ENCODE results near the gene REXO1. TPM values are rescaled to one million over a fixed set of nuclear protein-coding genes. Genes with fewer than 3 reads are reported as not detected.

Gene REXO1
- total and polyA plus RNA-seq, 7 donors: 13.5 to 35.2 (median 20.3) TPM

DNA sequence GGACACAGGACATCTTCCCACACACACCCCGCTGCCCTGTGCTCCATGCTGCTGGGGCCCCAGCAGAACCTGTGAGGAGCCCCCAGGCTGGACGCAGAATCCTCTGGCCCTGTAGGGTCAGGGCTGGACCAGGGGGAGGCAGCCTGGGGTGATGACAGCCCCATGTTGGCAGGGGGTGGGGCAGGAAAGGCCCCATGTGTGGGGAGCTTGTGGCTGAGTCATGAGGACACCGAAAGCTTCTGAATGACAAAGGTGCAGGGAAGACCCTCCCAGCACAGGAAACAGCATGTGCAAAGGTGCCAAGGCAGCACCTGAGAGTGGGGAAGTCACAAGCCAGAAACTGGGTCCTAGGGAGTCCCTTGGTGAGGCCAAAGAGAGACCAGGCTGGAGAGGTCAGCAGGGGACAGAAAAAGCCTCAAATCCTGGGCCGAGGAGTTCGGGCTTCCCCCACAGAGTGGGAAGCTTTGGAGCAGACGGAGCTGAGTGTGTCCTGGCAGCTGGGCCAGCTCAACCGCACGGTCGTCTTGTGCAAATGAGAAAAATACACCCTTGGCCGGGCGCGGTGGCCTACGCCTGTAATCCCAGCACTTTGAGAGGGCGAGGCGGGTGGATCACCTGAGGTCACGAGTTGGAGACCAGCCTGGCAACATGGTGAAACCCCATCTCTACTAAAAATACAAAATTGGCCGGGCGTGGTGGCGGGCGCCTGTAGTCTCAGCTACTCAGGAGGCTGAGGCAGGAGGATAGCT, 53.7 kb downstream of the REXO1 start:
- TF ChIP-seq, protein P1, sequence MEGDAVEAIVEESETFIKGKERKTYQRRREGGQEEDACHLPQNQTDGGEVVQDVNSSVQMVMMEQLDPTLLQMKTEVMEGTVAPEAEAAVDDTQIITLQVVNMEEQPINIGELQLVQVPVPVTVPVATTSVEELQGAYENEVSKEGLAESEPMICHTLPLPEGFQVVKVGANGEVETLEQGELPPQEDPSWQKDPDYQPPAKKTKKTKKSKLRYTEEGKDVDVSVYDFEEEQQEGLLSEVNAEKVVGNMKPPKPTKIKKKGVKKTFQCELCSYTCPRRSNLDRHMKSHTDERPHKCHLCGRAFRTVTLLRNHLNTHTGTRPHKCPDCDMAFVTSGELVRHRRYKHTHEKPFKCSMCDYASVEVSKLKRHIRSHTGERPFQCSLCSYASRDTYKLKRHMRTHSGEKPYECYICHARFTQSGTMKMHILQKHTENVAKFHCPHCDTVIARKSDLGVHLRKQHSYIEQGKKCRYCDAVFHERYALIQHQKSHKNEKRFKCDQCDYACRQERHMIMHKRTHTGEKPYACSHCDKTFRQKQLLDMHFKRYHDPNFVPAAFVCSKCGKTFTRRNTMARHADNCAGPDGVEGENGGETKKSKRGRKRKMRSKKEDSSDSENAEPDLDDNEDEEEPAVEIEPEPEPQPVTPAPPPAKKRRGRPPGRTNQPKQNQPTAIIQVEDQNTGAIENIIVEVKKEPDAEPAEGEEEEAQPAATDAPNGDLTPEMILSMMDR (IDR thresholded peaks at IDR 0.05): no peak
- H3K36me3 ChIP-seq (ENCODE audit: insufficient read depth in 1 of 2, low read depth in 1 of 2): no peaks in the 10 kb centered on the region
- ATAC-seq: no peak
- intact Hi-C loops (cut with DNase I): no loop called here
- no peak for DNase-seq
- H3K27ac ChIP-seq: no peak overlapping the region
- 71 to 78% (median 76%) methylated on average over 20 of the region's 20 CpGs for WGBS, 3 donors
- H3K9me3 ChIP-seq: no peaks in the 10 kb centered on the region
- H3K27me3 ChIP-seq (ENCODE audit: insufficient read depth in 3 of 3, low read length in 2 of 3): peaks cover 0 to 43% (median 5%) of the 10 kb centered on the region in 3 donors
- no peaks in the 10 kb centered on the region for H3K4me1 ChIP-seq
- H3K4me3 ChIP-seq: no peak overlapping the region

DNA sequence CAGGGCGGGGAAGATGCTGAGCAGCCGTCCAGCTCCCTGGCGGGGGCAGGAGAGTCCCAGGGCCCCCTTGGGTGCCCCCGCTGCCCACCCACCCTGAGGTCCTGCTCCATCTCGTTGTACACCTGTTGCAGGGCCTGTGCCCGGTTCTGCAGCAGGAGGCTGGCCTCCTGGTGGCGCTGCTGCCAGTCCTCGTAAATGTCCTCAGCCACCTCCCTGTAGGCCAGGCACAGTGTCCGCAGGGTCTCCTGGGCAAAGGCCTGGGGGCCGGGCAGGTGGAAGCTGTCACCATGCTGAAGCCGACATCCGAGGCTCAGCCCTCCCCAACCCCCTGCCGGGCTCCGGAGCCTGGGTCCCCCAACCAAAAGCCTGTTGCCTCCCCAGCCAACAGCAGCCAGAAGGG, 56.4 kb downstream of the REXO1 start:
- Histone ChIP-seq H3K9me3 (no peaks in the 10 kb centered on the region), H3K27ac (no peak overlapping the region), H3K27me3 (ENCODE audit: insufficient read depth in 3 of 3, low read length in 2 of 3) (peaks cover 0 to 47% (median 8%) of the 10 kb centered on the region in 3 donors), H3K4me1 (no peaks in the 10 kb centered on the region), H3K4me3 (no peak overlapping the region), H3K36me3 (ENCODE audit: insufficient read depth in 1 of 2, low read depth in 1 of 2) (no peaks in the 10 kb centered on the region)
- TF ChIP-seq, protein P1 (IDR thresholded peaks at IDR 0.05): no peak
- whole genome bisulfite sequencing, 3 donors: 62 to 67% (median 62%) methylated on average over 13 to 14 of the region's 14 CpGs
- DNase-seq (no peak), ATAC-seq (no peak)
- intact Hi-C loops (cut with DNase I): no loop called here

DNA sequence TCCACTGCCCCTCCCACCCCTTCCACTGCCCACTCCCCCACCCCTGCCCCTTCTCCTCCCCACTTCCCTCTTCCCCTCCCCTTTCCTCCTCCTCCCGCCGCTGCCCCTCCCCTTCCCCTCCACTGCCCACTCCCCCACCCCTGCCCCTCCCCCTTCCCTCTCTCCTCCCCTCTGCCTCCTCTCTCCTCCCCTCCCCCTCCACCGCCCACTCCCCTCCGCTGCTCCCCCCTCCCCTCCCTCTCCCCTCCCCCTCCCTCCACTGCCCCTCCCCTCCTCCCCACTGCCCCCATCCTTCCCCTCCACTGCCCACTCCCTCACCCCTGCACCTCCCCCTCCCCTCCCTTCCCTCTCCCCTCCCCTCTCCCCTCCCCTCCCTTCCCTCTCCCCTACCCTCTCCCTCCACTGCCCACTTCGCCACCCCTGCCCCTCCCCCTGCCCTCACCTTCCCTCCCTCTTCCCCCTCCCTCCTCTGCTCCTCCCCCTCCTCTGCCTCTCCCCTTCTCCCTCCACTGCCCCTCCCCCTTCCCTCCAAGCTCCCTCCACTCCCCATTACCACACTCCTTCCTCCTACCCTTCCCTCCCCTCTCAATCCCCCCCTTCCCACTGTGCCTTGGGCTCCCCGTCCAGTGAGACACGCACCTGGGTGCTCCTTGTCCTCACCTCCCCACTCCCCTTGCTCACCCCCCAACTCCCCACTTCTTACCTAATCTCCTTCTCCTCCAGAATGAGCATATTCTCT, 58.1 kb downstream of the REXO1 start:
- Histone ChIP-seq H3K9me3 (no peaks in the 10 kb centered on the region), H3K4me1 (no peaks in the 10 kb centered on the region), H3K4me3 (peak overlapping the region; percentile 18), H3K27me3 (ENCODE audit: insufficient read depth in 3 of 3, low read length in 2 of 3) (peaks cover 0 to 37% (median 8%) of the 10 kb centered on the region in 3 donors), H3K36me3 (ENCODE audit: insufficient read depth in 1 of 2, low read depth in 1 of 2) (no peaks in the 10 kb centered on the region), H3K27ac (no peak overlapping the region)
- TF ChIP-seq, protein P1 (IDR thresholded peaks at IDR 0.05): no peak
- intact Hi-C loops (cut with DNase I): no loop called here
- no peak for DNase-seq
- no peak for ATAC-seq
- WGBS, 3 donors: 22 to 28% methylated on average over 2 to 5 of the region's 7 CpGs; no CpG with 5 or more reads in 1 of the 3 donors

DNA sequence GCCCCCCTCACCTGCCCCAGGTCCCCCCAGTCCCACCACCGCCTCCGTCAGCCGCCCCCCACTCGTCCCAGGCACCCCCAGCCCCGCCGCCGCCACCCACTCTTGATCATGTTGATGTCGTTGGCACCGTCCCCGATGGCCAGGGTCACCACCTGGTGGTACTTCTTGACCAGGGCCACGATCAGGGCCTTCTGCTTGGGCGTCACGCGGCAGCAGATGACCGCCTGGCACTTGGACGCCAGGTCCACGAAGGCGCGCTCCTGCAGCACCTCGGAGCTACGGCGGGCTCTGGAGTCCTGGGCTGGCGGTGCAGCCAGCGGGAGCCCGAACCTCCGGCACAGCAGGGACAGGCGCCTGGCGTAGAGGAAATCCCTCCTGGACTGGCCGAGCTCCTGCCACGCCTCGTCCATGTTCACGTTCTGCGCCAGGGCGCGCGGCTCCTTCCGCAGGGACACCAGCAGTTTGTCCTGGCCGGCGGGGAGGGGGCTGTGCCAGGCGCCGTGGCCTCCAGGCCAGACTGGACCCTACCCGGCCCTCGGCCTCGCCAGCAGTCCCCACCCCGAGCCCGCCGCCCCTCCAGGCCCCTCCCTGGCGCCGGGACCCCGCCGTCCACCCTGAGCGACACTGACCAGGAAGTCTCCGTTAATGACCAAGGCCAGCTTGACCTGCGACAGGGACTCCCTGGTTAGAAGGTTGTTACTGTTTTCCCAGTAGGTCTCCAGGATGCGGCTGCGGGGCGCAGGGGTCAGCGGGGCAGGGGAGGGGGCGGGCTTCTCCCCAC, 58.8 kb downstream of the REXO1 start:
- intact Hi-C loops (cut with DNase I): loop anchor here in 1 of 2 donors (10.0 kb wide), 1 partner anchor 115 kb away; no protein-coding TSS in a partner anchor
- Histone ChIP-seq H3K27ac (no peak overlapping the region), H3K27me3 (ENCODE audit: insufficient read depth in 3 of 3, low read length in 2 of 3) (peaks cover 0 to 44% (median 8%) of the 10 kb centered on the region in 3 donors), H3K4me3 (peak overlapping the region; percentile 18), H3K36me3 (ENCODE audit: insufficient read depth in 1 of 2, low read depth in 1 of 2) (no peaks in the 10 kb centered on the region), H3K9me3 (no peaks in the 10 kb centered on the region), H3K4me1 (no peaks in the 10 kb centered on the region)
- peak in 1 of 4 donors; percentile 21 for ATAC-seq
- 6 to 19% (median 10%) methylated on average over 27 to 59 of the region's 59 CpGs for WGBS, 3 donors
- TF ChIP-seq, protein P1 (IDR thresholded peaks at IDR 0.05): no peak
- no peak for DNase-seq

Measured in psoas muscle (tissue), 8 donors.